Endothelial cell of umbilical vein (primary cell): ENCODE results near the gene ZSWIM5. TPM values are rescaled to one million over a fixed set of nuclear protein-coding genes. Genes with fewer than 3 reads are reported as not detected.

Experiments
- BruUV-seq: library from RNA; stranded (reverse); fragments of 400-500 nt; replicated peaks from 2 replicates; lab custom pipeline; 2021; lab: Mats Ljungman, UMichigan
- CTCF ChIA-PET: fragments of 300-600, 350-600 bp; sonication (Branson Sonifier 250); formaldehyde crosslinking; loops from one replicate; lab custom pipeline; 2021; ENCODE audit warnings: antibody characterized with exemption, inconsistent platforms; lab: Charles Lee
- POLR2A ChIA-PET: fragments of 300-600, 350-600 bp; sonication (Branson Sonifier 250); formaldehyde crosslinking; loops from one replicate; lab custom pipeline; 2021; ENCODE audit warnings: antibody characterized with exemption, inconsistent platforms; lab: Charles Lee
- DNase-seq: peaks from one replicate; pipeline ENCODE4 v3.0.0-alpha.2; 2011; ENCODE audit warnings: low read depth, low spot score
- FAIRE-seq: peaks from 2 replicates; lab custom pipeline; 2011; peaks lifted over from hg19 to GRCh38; lab: Jason Lieb, UNC
- H2AFZ ChIP-seq: 2 replicates; pipeline ENCODE4 v1.6.0; 2012; ENCODE audit warnings: low read depth, low read length, control low read depth, inconsistent platforms
- H3K27ac ChIP-seq: 2 replicates; pipeline ENCODE4 v1.5.1; 2011; ENCODE audit warnings: low read depth, mild to moderate bottlenecking, control low read depth, low read length, moderate library complexity; ENCODE audit not compliant: insufficient read depth
- H3K27me3 ChIP-seq, 2 experiments: 2 replicates each; pipeline versions ENCODE4 v1.6.0 to v1.6.1; 2011; ENCODE audit warnings: low read length in 2 of 2, mixed read lengths in 1 of 2; ENCODE audit not compliant: control insufficient read depth in 2 of 2, insufficient read depth in 2 of 2
- H3K36me3 ChIP-seq, 2 experiments: 2 replicates in 1 of 2; 3 replicates in 1 of 2; pipeline ENCODE4 v1.5.1; 2011; ENCODE audit warnings: low read length in 2 of 2, mild to moderate bottlenecking in 1 of 2, moderate library complexity in 1 of 2; ENCODE audit not compliant: control insufficient read depth in 2 of 2, insufficient read depth in 2 of 2; ENCODE audit errors: extremely low read depth in 1 of 2
- H3K4me1 ChIP-seq: 3 replicates; pipeline ENCODE4 v1.5.1; 2011; ENCODE audit warnings: mild to moderate bottlenecking, low read length; ENCODE audit not compliant: control insufficient read depth, insufficient read depth; ENCODE audit errors: extremely low read depth
- H3K4me2 ChIP-seq: 2 replicates; pipeline ENCODE4 v1.6.1; 2011; ENCODE audit warnings: low read length, control low read depth, mixed read lengths; ENCODE audit not compliant: insufficient read depth
- H3K4me3 ChIP-seq, 3 experiments: fragments of 200-600 bp in 1 of 3; sonication (generic), shearing (Covaris generic) in 1 of 3; replicated peaks in 1 of 3; 2 replicates each; pipeline ENCODE4 v1.5.1; 2011 to 2016; ENCODE audit warnings: control low read depth in 3 of 3, low read length in 3 of 3, mild to moderate bottlenecking in 2 of 3, inconsistent platforms in 1 of 3, low read depth in 1 of 3, moderate library complexity in 1 of 3; ENCODE audit not compliant: insufficient read depth in 1 of 3
- H3K79me2 ChIP-seq: 2 replicates; pipeline ENCODE4 v1.6.0; 2012; ENCODE audit warnings: low read length, inconsistent platforms; ENCODE audit not compliant: control insufficient read depth, insufficient read depth
- H3K9ac ChIP-seq: replicated peaks from 2 replicates; pipeline ENCODE3; 2011; ENCODE audit warnings: low read length, control low read depth; ENCODE audit not compliant: insufficient read depth; ENCODE audit errors: extremely low read depth
- H3K9me1 ChIP-seq: replicated peaks from 3 replicates; pipeline ENCODE4 v1.6.0; 2011; ENCODE audit warnings: mild to moderate bottlenecking, low read length; ENCODE audit not compliant: control insufficient read depth, insufficient read depth; ENCODE audit errors: extremely low read depth
- H3K9me3 ChIP-seq: replicated peaks from 2 replicates; pipeline ENCODE4 v1.5.1; 2012; ENCODE audit warnings: low read length, inconsistent platforms; ENCODE audit not compliant: control insufficient read depth, insufficient read depth
- H4K20me1 ChIP-seq: replicated peaks from 2 replicates; pipeline ENCODE3; 2011; ENCODE audit warnings: mild to moderate bottlenecking, low read length; ENCODE audit not compliant: control insufficient read depth, insufficient read depth; ENCODE audit errors: extremely low read depth
- EZH2 ChIP-seq: IDR thresholded peaks from 2 replicates; pipeline ENCODE4 v1.6.1; 2012; ENCODE audit warnings: borderline replicate concordance, low read depth, mild to moderate bottlenecking, moderate library complexity, low read length, inconsistent platforms; ENCODE audit not compliant: severe bottlenecking
- FOS ChIP-seq: IDR thresholded peaks from 2 replicates; pipeline ENCODE4 v1.6.1; 2011; ENCODE audit warnings: mild to moderate bottlenecking, low read length, moderate library complexity, borderline replicate concordance; ENCODE audit not compliant: insufficient read depth
- GATA2 ChIP-seq: IDR thresholded peaks from 2 replicates; pipeline ENCODE4 v1.7.0; 2011; ENCODE audit warnings: low read depth, mild to moderate bottlenecking, moderate library complexity, mixed read lengths, low read length; ENCODE audit not compliant: insufficient read length, insufficient read depth
- JUN ChIP-seq: IDR thresholded peaks from 2 replicates; pipeline ENCODE4 v1.6.1; 2011; ENCODE audit warnings: borderline replicate concordance, low read depth; ENCODE audit not compliant: insufficient read length, insufficient read depth
- MYC ChIP-seq: IDR thresholded peaks from one replicate; pipeline ENCODE4 v1.6.1; 2011; ENCODE audit warnings: mild to moderate bottlenecking, low read depth, low read length
- POLR2A ChIP-seq: IDR thresholded peaks from 2 replicates; pipeline ENCODE4 v1.6.1; 2012; ENCODE audit warnings: low read depth, mild to moderate bottlenecking, control low read depth, low read length
- POLR2AphosphoS5 ChIP-seq: IDR thresholded peaks from 2 replicates; pipeline ENCODE4 v1.6.1; 2012; ENCODE audit warnings: low read depth, mild to moderate bottlenecking, control low read depth, low read length, moderate library complexity; ENCODE audit not compliant: insufficient read depth
- dilution Hi-C: fragments of 300-500 bp; cut with MboI; formaldehyde crosslinking; loops from one replicate; pipeline ENCODE4 v1.15.0; 2019; ENCODE audit warnings: low sequenced_read_pairs; ENCODE audit not compliant: extremely low pct_ligation_motif_present
- intact Hi-C: fragments of 100-400 bp; cut with micrococcal nuclease; formaldehyde crosslinking; loops from one replicate; pipeline ENCODE4 v1.10.0; 2022
- polyA plus RNA-seq, 4 experiments: library from polyadenylated mRNA; depleted of rRNA in 3 of 4; stranded (reverse) in 3 of 4; unstranded in 1 of 4; fragments of >200 nt; gene quantifications; 2 replicates each; pipeline versions ENCODE4 v1.2.1 to v1.2.3, GENCODE V29; 2011 to 2012; ENCODE audit warnings: missing spikeins in 1 of 4
- total RNA-seq: library from RNA; stranded (reverse); gene quantifications from 2 replicates; pipeline ENCODE4 v1.2.3, GENCODE V29; 2021
- TF ChIP-seq, protein P1 (sequence below): IDR thresholded peaks from 2 replicates; pipeline ENCODE4 v1.6.1; 2011; ENCODE audit not compliant: insufficient read depth, insufficient read length

ZSWIM5 gene
- total and polyA plus RNA-seq, 2 donors (not counting 3 experiments of a cell fraction or from before 2014, with no cell fraction given): 1.6 to 4.3 TPM

DNA sequence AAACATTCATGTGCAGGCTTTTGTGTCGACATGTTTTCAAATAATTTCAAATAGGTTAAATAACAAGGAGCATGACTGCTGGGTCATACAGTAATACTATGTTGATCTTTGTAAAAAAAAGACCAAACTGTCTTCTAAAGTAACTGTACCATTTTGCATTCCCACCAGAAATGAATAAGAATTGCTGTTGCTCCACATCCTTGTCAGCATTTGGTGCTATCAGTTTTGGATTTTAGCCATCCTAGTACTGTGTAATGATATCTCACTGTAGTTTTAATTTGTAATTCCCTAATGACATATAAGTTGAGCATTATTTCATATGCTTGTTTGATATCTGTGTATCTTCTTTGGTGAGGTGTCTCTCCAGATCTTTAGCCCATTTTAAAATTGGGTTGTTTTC is 182.7 kb downstream of the ZSWIM5 start:
- no TSS peak for BruUV-seq
- FAIRE-seq: no peak
- no peak overlapping the region for H2AFZ ChIP-seq
- CTCF ChIA-PET: no interaction called here
- H4K20me1 ChIP-seq: no peaks in the 10 kb centered on the region
- no peaks in the 10 kb centered on the region for H3K36me3 ChIP-seq
- no peak overlapping the region for H3K9ac ChIP-seq
- intact Hi-C loops (no loop called here), dilution Hi-C loops (no loop called here)
- H3K9me1 ChIP-seq: no peaks in the 10 kb centered on the region
- TF ChIP-seq EZH2: no peak
- TF ChIP-seq FOS: no peak
- TF ChIP-seq POLR2A: no peak
- no peak for TF ChIP-seq POLR2AphosphoS5
- TF ChIP-seq MYC: no peak
- no peak for TF ChIP-seq GATA2
- no peak for TF ChIP-seq JUN
- TF ChIP-seq, protein P1, sequence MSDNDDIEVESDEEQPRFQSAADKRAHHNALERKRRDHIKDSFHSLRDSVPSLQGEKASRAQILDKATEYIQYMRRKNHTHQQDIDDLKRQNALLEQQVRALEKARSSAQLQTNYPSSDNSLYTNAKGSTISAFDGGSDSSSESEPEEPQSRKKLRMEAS: no peak
- no peak overlapping the region for H3K4me2 ChIP-seq
- no peak for DNase-seq
- no peak overlapping the region for H3K4me3 ChIP-seq
- H3K79me2 ChIP-seq: no peaks in the 10 kb centered on the region
- POLR2A ChIA-PET: no interaction called here
- H3K27me3 ChIP-seq: no peaks in the 10 kb centered on the region
- H3K4me1 ChIP-seq: no peaks in the 10 kb centered on the region
- no peaks in the 10 kb centered on the region for H3K9me3 ChIP-seq
- H3K27ac ChIP-seq: no peak overlapping the region
